ENCODE results near the gene MRM3. TPM values are rescaled to one million over a fixed set of nuclear protein-coding genes. Genes with fewer than 3 reads are reported as not detected.
"Not testable (repeated sequence)": the region's sequence is repeated elsewhere in the genome, so short reads cannot be mapped to it uniquely, and the experiment has no call there.

Gene MRM3
- total RNA-seq, 1 donor from 2014 or later: 12.8 TPM

DNA sequence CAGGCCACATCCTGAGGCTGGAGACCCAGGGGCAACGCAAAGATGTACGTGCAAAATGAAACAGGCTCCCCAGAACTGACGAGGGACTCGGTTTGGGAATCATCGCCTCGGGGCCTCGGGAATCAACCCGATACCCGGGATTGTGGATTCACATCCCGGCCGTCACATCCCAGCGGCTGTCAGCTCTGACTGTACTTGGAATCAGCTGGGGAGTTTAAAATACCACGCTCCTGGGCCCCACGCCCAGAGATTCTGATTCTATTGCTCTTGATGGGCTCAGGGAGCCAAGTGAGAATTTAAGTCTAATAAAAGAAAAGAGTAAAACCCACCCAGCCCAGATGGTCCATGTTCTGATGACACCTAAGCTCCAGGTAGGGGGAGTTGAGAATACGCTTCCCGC lies 42.2 kb downstream of the MRM3 start:
- no peak for DNase-seq (ENCODE audit: low spot score)

- no peak for DNase-seq (ENCODE audit: low spot score)
Measured at GRCh38 chr17:825216-825615, 43.1 kb downstream of the MRM3 start.

- DNase-seq (ENCODE audit: low spot score): no peak
Measured at GRCh38 chr17:826778-827177, 44.6 kb downstream of the MRM3 start.

GRCh38 chr17:828761-829160 lies 46.6 kb downstream of the MRM3 start:
- no peak for DNase-seq (ENCODE audit: low spot score)

GRCh38 chr17:829614-830013 lies 47.5 kb downstream of the MRM3 start:
- not testable (repeated sequence) for DNase-seq (ENCODE audit: low spot score)

- no peak for DNase-seq (ENCODE audit: low spot score)
Measured at GRCh38 chr17:830381-830780, 48.2 kb downstream of the MRM3 start.

- no peak for DNase-seq (ENCODE audit: low spot score)
Measured at GRCh38 chr17:830950-831349, 48.8 kb downstream of the MRM3 start.

GRCh38 chr17:834136-834535 lies 52.0 kb downstream of the MRM3 start:
- DNase-seq (ENCODE audit: low spot score): no peak

- DNase-seq (ENCODE audit: low spot score): peak; percentile 88
Measured at GRCh38 chr17:835263-835662, 53.1 kb downstream of the MRM3 start.

DNA sequence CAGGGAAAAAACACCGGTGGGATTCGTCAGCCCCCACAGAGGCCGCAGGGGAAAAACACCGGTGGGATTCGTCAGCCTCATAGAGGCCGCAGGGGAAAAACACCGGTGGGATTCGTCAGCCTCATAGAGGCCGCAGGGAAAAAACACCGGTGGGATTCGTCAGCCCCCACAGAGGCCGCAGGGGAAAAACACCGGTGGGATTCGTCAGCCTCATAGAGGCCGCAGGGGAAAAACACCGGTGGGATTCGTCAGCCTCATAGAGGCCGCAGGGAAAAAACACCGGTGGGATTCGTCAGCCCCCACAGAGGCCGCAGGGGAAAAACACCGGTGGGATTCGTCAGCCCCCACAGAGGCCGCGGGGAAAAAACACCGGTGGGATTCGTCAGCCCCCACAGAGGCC lies 53.6 kb downstream of the MRM3 start:
- DNase-seq (ENCODE audit: low spot score): not testable (repeated sequence)

GRCh38 chr17:836151-836550 lies 54.0 kb downstream of the MRM3 start:
- DNase-seq (ENCODE audit: low spot score): peak; percentile 83

DNA sequence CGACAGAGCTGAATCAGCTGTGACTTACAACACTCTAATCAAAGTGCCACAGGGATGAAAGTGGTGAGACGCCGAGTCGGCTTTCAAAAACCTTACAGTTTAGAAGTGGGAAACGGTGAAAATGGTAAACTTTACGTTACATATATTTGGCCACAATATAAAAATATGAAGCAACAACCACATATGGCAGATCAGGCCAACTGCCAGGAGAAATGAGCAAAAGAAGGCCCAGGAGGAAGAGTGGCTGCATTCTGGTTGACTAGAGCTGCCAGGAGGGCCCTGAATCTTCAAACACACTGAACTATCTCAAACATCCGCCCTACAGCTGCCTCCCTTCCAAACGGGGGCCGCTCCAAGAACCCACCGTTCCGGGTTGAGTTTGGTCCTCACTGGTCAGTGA lies 56.3 kb downstream of the MRM3 start:
- DNase-seq (ENCODE audit: low spot score): no peak

GRCh38 chr17:841313-841712 lies 59.2 kb downstream of the MRM3 start:
- DNase-seq (ENCODE audit: low spot score): no peak

Other genes with a start within 250 kb of the MRM3 start
- 19.3 TPM for gene VPS53, start 67.5 kb upstream of the MRM3 start, total RNA-seq (ENCODE audit: insufficient read depth, low replicate concordance)
- 24.3 TPM for gene TLCD3A, start 49.8 kb upstream of the MRM3 start, total RNA-seq (ENCODE audit: insufficient read depth, low replicate concordance)
- 9.4 TPM for gene GEMIN4, start 30.1 kb upstream of the MRM3 start, total RNA-seq (ENCODE audit: insufficient read depth, low replicate concordance)
- 24.3 TPM for gene GLOD4, start 73 bp upstream of the MRM3 start, total RNA-seq (ENCODE audit: insufficient read depth, low replicate concordance)
- gene NXN, start 197.4 kb downstream of the MRM3 start, total RNA-seq (ENCODE audit: insufficient read depth, low replicate concordance): 103 TPM
- gene TIMM22, start 214.8 kb downstream of the MRM3 start, total RNA-seq (ENCODE audit: insufficient read depth, low replicate concordance): 9.4 TPM

Measured in umbilical cord (tissue), 2 donors.